HCT116 (cell line): ENCODE data around the gene CHD3. TPM values are rescaled to one million over a fixed set of nuclear protein-coding genes. Genes with fewer than 3 reads are reported as not detected.

Experiments used
- ATAC-seq: fragments of 200-7000 bp; cut with Tn5 transposase; 2 replicates; pipeline ENCODE4 v1.9.1; 2020; ENCODE audit warnings: mild to moderate bottlenecking, moderate library complexity
- BruUV-seq: library from RNA; stranded (reverse); fragments of 400-500 nt; replicated peaks from 2 replicates; lab custom pipeline; 2021; lab: Mats Ljungman, UMichigan
- CTCF ChIA-PET: fragments of 300-600 bp; sonication (Branson Sonifier 250); formaldehyde crosslinking; loops from one replicate; lab custom pipeline; 2021; ENCODE audit warnings: antibody characterized with exemption; lab: Charles Lee
- POLR2A ChIA-PET: fragments of 300-600, 350-600 bp; sonication (Branson Sonifier 250); formaldehyde crosslinking; loops from one replicate; lab custom pipeline; 2021; ENCODE audit warnings: antibody characterized with exemption; lab: Charles Lee
- RAD21 ChIA-PET, 2 experiments: fragments of 300-600 bp; sonication (Branson Sonifier 250); formaldehyde crosslinking; loops; one replicate each; lab custom pipeline; 2023; ENCODE audit warnings: low total read pairs in 2 of 2; ENCODE audit not compliant: uncharacterized antibody in 2 of 2, unreplicated experiment in 2 of 2, low non-redundant PET in 1 of 2; lab: Charles Lee
- DNase-seq: peaks from one replicate; pipeline ENCODE4 v3.0.0-alpha.2; 2010; ENCODE audit warnings: low read depth, low spot score
- H2AFZ ChIP-seq: fragments of 200-600 bp; shearing (Covaris generic), sonication (generic); 2 replicates; pipeline ENCODE4 v1.6.1; 2017; ENCODE audit warnings: low read depth, mixed run types, mixed read lengths, antibody characterized with exemption, low read length; ENCODE audit not compliant: poor library complexity, severe bottlenecking
- H3K27ac ChIP-seq: 2 replicates; pipeline ENCODE4 v1.5.1; 2012; ENCODE audit warnings: low read depth, low read length
- H3K27me3 ChIP-seq: fragments of 200-600 bp; sonication (generic); 2 replicates; pipeline ENCODE4 v1.6.1; 2016; ENCODE audit warnings: mixed run types, low read length, mixed read lengths; ENCODE audit not compliant: insufficient read depth
- H3K36me3 ChIP-seq, 2 experiments: fragments of 200-500 bp in 1 of 2; fragments of 200-600 bp in 1 of 2; sonication (Bioruptor generic) in 1 of 2; sonication (generic) in 1 of 2; 2 replicates each; pipeline versions ENCODE4 v1.5.1 to v1.6.1; 2014 to 2016; ENCODE audit warnings: low read length in 2 of 2, inconsistent platforms in 1 of 2, mixed read lengths in 1 of 2, mixed run types in 1 of 2; ENCODE audit not compliant: insufficient read depth in 2 of 2, control insufficient read depth in 1 of 2
- H3K4me1 ChIP-seq, 2 experiments: fragments of 200-600 bp in 1 of 2; sonication (generic) in 1 of 2; 2 replicates each; pipeline versions ENCODE4 v1.5.1 to v1.6.1; 2012 to 2017; ENCODE audit warnings: low read length in 2 of 2, inconsistent platforms in 1 of 2, mild to moderate bottlenecking in 1 of 2, mixed read lengths in 1 of 2, mixed run types in 1 of 2, moderate library complexity in 1 of 2; ENCODE audit not compliant: insufficient read depth in 2 of 2, control insufficient read depth in 1 of 2
- H3K4me2 ChIP-seq: fragments of 200-600 bp; sonication (generic); 2 replicates; pipeline ENCODE4 v1.6.1; 2017; ENCODE audit warnings: mixed run types, low read length, mixed read lengths
- H3K4me3 ChIP-seq, 2 experiments: fragments of 200-600 bp in 1 of 2; sonication (generic) in 1 of 2; replicated peaks in 1 of 2; 2 replicates each; pipeline ENCODE4 v1.5.1; 2011 to 2016; ENCODE audit warnings: low read length in 2 of 2, control low read depth in 1 of 2, low read depth in 1 of 2, mild to moderate bottlenecking in 1 of 2, mixed read lengths in 1 of 2, mixed run types in 1 of 2
- H3K79me2 ChIP-seq: fragments of 200-600 bp; sonication (generic); 2 replicates; pipeline ENCODE4 v1.6.1; 2017; ENCODE audit warnings: mild to moderate bottlenecking, mixed run types, low read length, moderate library complexity, mixed read lengths; ENCODE audit not compliant: insufficient read depth
- H3K9ac ChIP-seq: fragments of 200-600 bp; sonication (generic); 2 replicates; pipeline ENCODE4 v1.6.1; 2016; ENCODE audit warnings: low read length, mixed read lengths
- H3K9me2 ChIP-seq: fragments of 200-600 bp; sonication (generic), shearing (Covaris generic); 2 replicates; pipeline ENCODE4 v1.6.1; 2017; ENCODE audit warnings: mixed run types, mild to moderate bottlenecking, moderate library complexity; ENCODE audit not compliant: insufficient read depth
- H3K9me3 ChIP-seq, 2 experiments: fragments of 200-500 bp in 1 of 2; fragments of 200-600 bp in 1 of 2; sonication (Bioruptor generic) in 1 of 2; sonication (generic) in 1 of 2; 2 replicates each; pipeline ENCODE4 v1.6.1; 2014 to 2017; ENCODE audit warnings: low read length in 2 of 2, mixed read lengths in 2 of 2, inconsistent platforms in 1 of 2, low read depth in 1 of 2, mild to moderate bottlenecking in 1 of 2, mixed run types in 1 of 2, moderate library complexity in 1 of 2; ENCODE audit not compliant: control insufficient read depth in 1 of 2, insufficient read depth in 1 of 2
- H4K20me1 ChIP-seq: fragments of 200-600 bp; sonication (generic), shearing (Covaris generic); 2 replicates; pipeline ENCODE4 v1.6.1; 2017; ENCODE audit warnings: mixed run types, mild to moderate bottlenecking, moderate library complexity; ENCODE audit not compliant: insufficient read depth
- ELF1 ChIP-seq: IDR thresholded peaks from 2 replicates; pipeline ENCODE4 v1.6.1; 2012; ENCODE audit warnings: low read depth, borderline replicate concordance
- TCF7L2 ChIP-seq: IDR thresholded peaks from 2 replicates; pipeline ENCODE4 v1.7.0; 2011; ENCODE audit warnings: borderline replicate concordance, inconsistent platforms; ENCODE audit not compliant: insufficient read depth, insufficient read length; ENCODE audit errors: extremely low read depth
- intact Hi-C: fragments of 100-400 bp; cut with micrococcal nuclease; formaldehyde crosslinking; loops from 2 replicates; pipeline ENCODE4 v1.10.0; 2022
- total RNA-seq: library from RNA; stranded (reverse); gene quantifications from one replicate; pipeline ENCODE4 v1.2.1, GENCODE V29; 2021; ENCODE audit not compliant: unreplicated experiment
- TF ChIP-seq, protein P1 (sequence below): IDR thresholded peaks from 2 replicates; pipeline ENCODE4 v1.6.1; 2012; ENCODE audit warnings: low read depth

Gene CHD3
- total RNA-seq, 1 experiment from 2014 or later, result 54.8 TPM

- no TSS peak for BruUV-seq
- ATAC-seq (no peak), DNase-seq (no peak)
- H3K4me2 ChIP-seq, result peak overlapping the region; percentile 99
- no peak overlapping the region for H2AFZ ChIP-seq
- H3K4me3 ChIP-seq, result peak overlapping the region; percentile 92 to 94
- peaks cover 61% of the 10 kb centered on the region for H3K79me2 ChIP-seq
- H3K4me1 ChIP-seq, result peaks cover 34 to 47% of the 10 kb centered on the region in 2 experiments
- ChIA-PET RAD21 (interaction anchor here in 1 of 2 experiments (1.9 kb wide), 1 partner anchor 18 kb away, joined by 4 read pairs; no protein-coding TSS in a partner anchor), CTCF (interaction anchor here (0.9 to 2.5 kb wide), 2 partner anchors 18 to 99 kb away, joined by 3 to 8 read pairs; no protein-coding TSS in a partner anchor), POLR2A (interaction anchor here (1.4 to 3.7 kb wide), 4 partner anchors 8 to 156 kb away, joined by 5 to 45 read pairs (median 7); partner anchors contain the start of genes CYB5D1, KDM6B, NAA38 and TP53)
- H3K36me3 ChIP-seq, result peaks cover 0 to 16% of the 10 kb centered on the region in 2 experiments; a peak in 3 of 4 replicates
- no peaks in the 10 kb centered on the region for H3K9me3 ChIP-seq
- no peak for TF ChIP-seq ELF1
- no peak for TF ChIP-seq TCF7L2
- TF ChIP-seq, protein P1, sequence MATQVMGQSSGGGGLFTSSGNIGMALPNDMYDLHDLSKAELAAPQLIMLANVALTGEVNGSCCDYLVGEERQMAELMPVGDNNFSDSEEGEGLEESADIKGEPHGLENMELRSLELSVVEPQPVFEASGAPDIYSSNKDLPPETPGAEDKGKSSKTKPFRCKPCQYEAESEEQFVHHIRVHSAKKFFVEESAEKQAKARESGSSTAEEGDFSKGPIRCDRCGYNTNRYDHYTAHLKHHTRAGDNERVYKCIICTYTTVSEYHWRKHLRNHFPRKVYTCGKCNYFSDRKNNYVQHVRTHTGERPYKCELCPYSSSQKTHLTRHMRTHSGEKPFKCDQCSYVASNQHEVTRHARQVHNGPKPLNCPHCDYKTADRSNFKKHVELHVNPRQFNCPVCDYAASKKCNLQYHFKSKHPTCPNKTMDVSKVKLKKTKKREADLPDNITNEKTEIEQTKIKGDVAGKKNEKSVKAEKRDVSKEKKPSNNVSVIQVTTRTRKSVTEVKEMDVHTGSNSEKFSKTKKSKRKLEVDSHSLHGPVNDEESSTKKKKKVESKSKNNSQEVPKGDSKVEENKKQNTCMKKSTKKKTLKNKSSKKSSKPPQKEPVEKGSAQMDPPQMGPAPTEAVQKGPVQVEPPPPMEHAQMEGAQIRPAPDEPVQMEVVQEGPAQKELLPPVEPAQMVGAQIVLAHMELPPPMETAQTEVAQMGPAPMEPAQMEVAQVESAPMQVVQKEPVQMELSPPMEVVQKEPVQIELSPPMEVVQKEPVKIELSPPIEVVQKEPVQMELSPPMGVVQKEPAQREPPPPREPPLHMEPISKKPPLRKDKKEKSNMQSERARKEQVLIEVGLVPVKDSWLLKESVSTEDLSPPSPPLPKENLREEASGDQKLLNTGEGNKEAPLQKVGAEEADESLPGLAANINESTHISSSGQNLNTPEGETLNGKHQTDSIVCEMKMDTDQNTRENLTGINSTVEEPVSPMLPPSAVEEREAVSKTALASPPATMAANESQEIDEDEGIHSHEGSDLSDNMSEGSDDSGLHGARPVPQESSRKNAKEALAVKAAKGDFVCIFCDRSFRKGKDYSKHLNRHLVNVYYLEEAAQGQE, result no peak
- H3K9ac ChIP-seq, result peak overlapping the region; percentile 99
- intact Hi-C loops, result loop anchor here (1.0 to 5.0 kb wide), 2 partner anchors 8 to 101 kb away; no protein-coding TSS in a partner anchor
- no peaks in the 10 kb centered on the region for H3K9me2 ChIP-seq
- peak overlapping the region; percentile 97 for H3K27ac ChIP-seq
- no peaks in the 10 kb centered on the region for H3K27me3 ChIP-seq
- no peaks in the 10 kb centered on the region for H4K20me1 ChIP-seq
Measured at GRCh38 chr17:7843257-7843535, 45.4 kb upstream of the CHD3 start.
